ENCODE data around the gene SURF4. TPM values are rescaled to one million over a fixed set of nuclear protein-coding genes. Genes with fewer than 3 reads are reported as not detected.

SURF4 gene
- polyA plus RNA-seq, 2 of the 4 experiments (the other 2 are of a cell fraction) = 159 to 169 TPM

- TF ChIP-seq ESRRA (IDR thresholded peaks at IDR 0.05; ENCODE audit: borderline replicate concordance, low read length) (no peak), HDAC2 (IDR thresholded peaks at IDR 0.05) (no peak), CHD2 (IDR thresholded peaks at IDR 0.05; ENCODE audit: low read length, partially characterized antibody) (no peak), CBX2 (IDR thresholded peaks at IDR 0.05; ENCODE audit: borderline replicate concordance, low read depth) (no peak), NFE2L2 (conservative IDR thresholded peaks at IDR 0.05; ENCODE audit: low read length) (no peak), CBX8 (IDR thresholded peaks at IDR 0.05) (no peak), POLR2A (IDR thresholded peaks at IDR 0.05; ENCODE audit: low read length) (no peak), MYC (IDR thresholded peaks at IDR 0.05; ENCODE audit: borderline replicate concordance, low read length) (no peak), MAFK (IDR thresholded peaks at IDR 0.05; ENCODE audit: partially characterized antibody) (no peak), RAD21 (conservative IDR thresholded peaks at IDR 0.05 in 1 of 2, IDR thresholded peaks at IDR 0.05 in 1 of 2) (no peak)
- TF ChIP-seq, protein P1, sequence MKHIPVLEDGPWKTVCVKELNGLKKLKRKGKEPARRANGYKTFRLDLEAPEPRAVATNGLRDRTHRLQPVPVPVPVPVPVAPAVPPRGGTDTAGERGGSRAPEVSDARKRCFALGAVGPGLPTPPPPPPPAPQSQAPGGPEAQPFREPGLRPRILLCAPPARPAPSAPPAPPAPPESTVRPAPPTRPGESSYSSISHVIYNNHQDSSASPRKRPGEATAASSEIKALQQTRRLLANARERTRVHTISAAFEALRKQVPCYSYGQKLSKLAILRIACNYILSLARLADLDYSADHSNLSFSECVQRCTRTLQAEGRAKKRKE (CRISPR knock-in tag; IDR thresholded peaks at IDR 0.05; ENCODE audit: low read depth) = no peak
- FAIRE-seq (no peak), DNase-seq (ENCODE audit: low read depth in 1 of 2, low spot score in 1 of 2) (no peak), ATAC-seq (no peak)
- WGBS (ENCODE audit: missing lambda C conversion rate) = 96% methylated on average over 6 of the region's 6 CpGs
- peaks cover 16% of the 10 kb centered on the region for H3K4me1 ChIP-seq
- peak overlapping the region; percentile 85 for H3K4me2 ChIP-seq
- no peaks in the 10 kb centered on the region for H3K9me3 ChIP-seq
- H3K27ac ChIP-seq = no peak overlapping the region
- ChIA-PET CTCF (interaction anchor here (0.6 to 2.4 kb wide), 5 partner anchors 95 to 231 kb away, joined by 3 to 13 read pairs (median 3); no protein-coding TSS in a partner anchor), POLR2A (no interaction called here)
- no peak overlapping the region for H3K4me3 ChIP-seq
Observed at GRCh38 chr9:133334161-133334560, 41.7 kb downstream of the SURF4 start.

DNA sequence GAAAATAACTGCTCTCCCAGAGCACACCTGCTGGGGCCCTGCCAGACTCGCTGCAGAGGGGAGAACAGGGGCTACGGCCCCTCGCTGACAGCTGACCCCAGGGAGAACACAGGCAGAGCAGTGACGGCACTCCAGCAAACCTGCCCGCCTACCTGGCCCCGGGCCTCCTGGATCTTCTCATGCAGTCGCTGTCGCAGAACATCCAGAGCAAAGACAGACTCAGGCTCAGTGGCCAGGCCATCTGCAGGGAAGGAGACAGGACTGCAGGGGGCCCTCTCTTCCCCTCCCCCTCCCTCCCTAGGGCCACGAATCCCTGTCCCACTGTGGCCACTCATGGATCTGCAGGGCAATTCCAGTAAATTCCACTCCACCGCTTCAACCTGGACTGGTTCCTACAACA, 42.3 kb downstream of the SURF4 start:
- ChIA-PET CTCF (interaction anchor here (0.6 to 6.5 kb wide), 5 partner anchors 9 to 154 kb away, joined by 3 to 82 read pairs (median 7); no protein-coding TSS in a partner anchor), POLR2A (no interaction called here)
- no peak for DNase-seq (ENCODE audit: low read depth in 1 of 2, low spot score in 1 of 2)
- no peak for FAIRE-seq
- TF ChIP-seq CEBPB (IDR thresholded peaks at IDR 0.05) (no peak), EP300 (IDR thresholded peaks at IDR 0.05) (no peak), FOXS1 (CRISPR knock-in tag; IDR thresholded peaks at IDR 0.05) (no peak), CHD2 (IDR thresholded peaks at IDR 0.05; ENCODE audit: low read length, partially characterized antibody) (no peak), FOSL2 (IDR thresholded peaks at IDR 0.05) (no peak), FOSL2 (CRISPR knock-in tag; IDR thresholded peaks at IDR 0.05) (no peak), KDM5A (IDR thresholded peaks at IDR 0.05) (no peak), GATA3 (IDR thresholded peaks at IDR 0.05; ENCODE audit: borderline replicate concordance) (no peak), NPAS2 (CRISPR knock-in tag; IDR thresholded peaks at IDR 0.05; ENCODE audit: borderline replicate concordance) (no peak), SREBF2 (IDR thresholded peaks at IDR 0.05) (no peak)
- no peak overlapping the region for H3K4me2 ChIP-seq
- H3K4me1 ChIP-seq = peaks cover 16% of the 10 kb centered on the region
- 98% methylated on average over 8 of the region's 10 CpGs for WGBS (ENCODE audit: missing lambda C conversion rate)
- no peak overlapping the region for H3K4me3 ChIP-seq
- no peak overlapping the region for H3K27ac ChIP-seq
- no peak for ATAC-seq
- H3K9me3 ChIP-seq = no peaks in the 10 kb centered on the region

GRCh38 chr9:133333011-133333410, 42.8 kb downstream of the SURF4 start:
- ChIA-PET POLR2A (no interaction called here), CTCF (interaction anchor here (0.6 to 6.5 kb wide), 5 partner anchors 9 to 152 kb away, joined by 3 to 82 read pairs (median 7); no protein-coding TSS in a partner anchor)
- FAIRE-seq = no peak
- H3K4me2 ChIP-seq = no peak overlapping the region
- peaks cover 16% of the 10 kb centered on the region for H3K4me1 ChIP-seq
- TF ChIP-seq, protein P2, sequence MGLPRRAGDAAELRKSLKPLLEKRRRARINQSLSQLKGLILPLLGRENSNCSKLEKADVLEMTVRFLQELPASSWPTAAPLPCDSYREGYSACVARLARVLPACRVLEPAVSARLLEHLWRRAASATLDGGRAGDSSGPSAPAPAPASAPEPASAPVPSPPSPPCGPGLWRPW (IDR thresholded peaks at IDR 0.05) = no peak
- TF ChIP-seq RNF2 (IDR thresholded peaks at IDR 0.05; ENCODE audit: borderline replicate concordance, low read depth) (no peak), ZFP36 (IDR thresholded peaks at IDR 0.05; ENCODE audit: borderline replicate concordance, partially characterized antibody) (no peak), SMC3 (IDR thresholded peaks at IDR 0.05) (no peak), HEYL (CRISPR knock-in tag; IDR thresholded peaks at IDR 0.05) (no peak), TFCP2L1 (CRISPR knock-in tag; IDR thresholded peaks at IDR 0.05) (no peak), MYC (IDR thresholded peaks at IDR 0.05; ENCODE audit: borderline replicate concordance, low read length) (no peak), ZC3H11A (IDR thresholded peaks at IDR 0.05) (no peak), FOSL2 (IDR thresholded peaks at IDR 0.05) (no peak), FOSL2 (CRISPR knock-in tag; IDR thresholded peaks at IDR 0.05) (no peak), EHF (CRISPR knock-in tag; IDR thresholded peaks at IDR 0.05) (no peak)
- TF ChIP-seq, protein P3, sequence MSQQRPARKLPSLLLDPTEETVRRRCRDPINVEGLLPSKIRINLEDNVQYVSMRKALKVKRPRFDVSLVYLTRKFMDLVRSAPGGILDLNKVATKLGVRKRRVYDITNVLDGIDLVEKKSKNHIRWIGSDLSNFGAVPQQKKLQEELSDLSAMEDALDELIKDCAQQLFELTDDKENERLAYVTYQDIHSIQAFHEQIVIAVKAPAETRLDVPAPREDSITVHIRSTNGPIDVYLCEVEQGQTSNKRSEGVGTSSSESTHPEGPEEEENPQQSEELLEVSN (IDR thresholded peaks at IDR 0.05; ENCODE audit: borderline replicate concordance, low read depth) = no peak
- TF ChIP-seq, protein P4, sequence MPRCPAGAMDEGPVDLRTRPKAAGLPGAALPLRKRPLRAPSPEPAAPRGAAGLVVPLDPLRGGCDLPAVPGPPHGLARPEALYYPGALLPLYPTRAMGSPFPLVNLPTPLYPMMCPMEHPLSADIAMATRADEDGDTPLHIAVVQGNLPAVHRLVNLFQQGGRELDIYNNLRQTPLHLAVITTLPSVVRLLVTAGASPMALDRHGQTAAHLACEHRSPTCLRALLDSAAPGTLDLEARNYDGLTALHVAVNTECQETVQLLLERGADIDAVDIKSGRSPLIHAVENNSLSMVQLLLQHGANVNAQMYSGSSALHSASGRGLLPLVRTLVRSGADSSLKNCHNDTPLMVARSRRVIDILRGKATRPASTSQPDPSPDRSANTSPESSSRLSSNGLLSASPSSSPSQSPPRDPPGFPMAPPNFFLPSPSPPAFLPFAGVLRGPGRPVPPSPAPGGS (IDR thresholded peaks at IDR 0.05) = no peak
- no peak for DNase-seq (ENCODE audit: low read depth in 1 of 2, low spot score in 1 of 2)
- H3K9me3 ChIP-seq = no peaks in the 10 kb centered on the region
- no peak for ATAC-seq
- H3K27ac ChIP-seq = no peak overlapping the region
- 92% methylated on average over 11 of the region's 11 CpGs for WGBS (ENCODE audit: missing lambda C conversion rate)
- H3K4me3 ChIP-seq = no peak overlapping the region
